ENCODE data around the gene ZNF385A. TPM values are rescaled to one million over a fixed set of nuclear protein-coding genes. Genes with fewer than 3 reads are reported as not detected.

ZNF385A gene
- total and polyA plus RNA-seq, 2 donors (not counting 3 experiments of a cell fraction or from before 2014, with no cell fraction given) = 1.6 to 7.9 TPM

DNA sequence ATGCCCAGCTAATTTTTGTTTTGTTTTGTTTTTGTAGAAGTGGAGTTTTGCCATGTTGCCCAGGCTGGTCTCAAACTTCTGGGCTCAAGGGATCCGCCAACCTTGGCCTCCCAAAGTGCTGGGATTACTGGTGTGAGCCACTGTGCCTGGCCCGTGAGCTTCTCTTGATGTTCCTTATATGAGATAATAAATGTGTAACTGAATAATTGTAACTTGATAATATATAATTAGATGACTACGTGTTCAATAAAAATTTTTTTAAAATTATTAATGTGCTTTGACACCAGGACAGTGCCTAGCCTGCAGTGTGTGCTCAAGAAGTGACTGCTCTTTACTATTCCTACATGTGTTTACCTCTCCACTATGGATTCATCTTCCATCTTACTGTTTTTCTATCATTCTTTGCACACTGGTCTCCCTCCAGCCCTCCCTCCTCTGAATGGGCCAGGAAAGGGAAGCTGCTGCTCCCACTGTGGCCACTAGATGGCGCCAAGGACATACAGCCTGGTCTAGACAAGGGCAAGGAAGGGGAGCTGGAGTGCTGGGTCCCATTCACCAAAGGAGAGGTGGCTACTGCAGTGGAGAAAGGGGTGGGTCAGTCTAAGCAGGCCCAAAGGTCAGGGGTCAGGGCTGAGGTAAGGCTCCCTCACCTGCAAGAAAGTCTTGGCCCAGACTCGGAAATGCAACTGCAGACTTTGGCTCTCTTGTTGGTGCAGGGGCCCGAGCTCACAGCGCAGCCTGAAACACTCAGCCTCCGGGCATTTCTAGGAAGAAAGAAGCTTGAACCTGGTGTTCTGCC, 14.7 kb upstream of the ZNF385A start:
- Histone ChIP-seq H3K9me3 (replicated peaks; ENCODE audit: control insufficient read depth, insufficient read depth, low read length) (no peaks in the 10 kb centered on the region), H3K4me1 (ENCODE audit: control insufficient read depth, extremely low read depth, insufficient read depth, low read length) (no peaks in the 10 kb centered on the region), H4K20me1 (replicated peaks; ENCODE audit: control insufficient read depth, extremely low read depth, insufficient read depth, low read length) (peaks cover 2% of the 10 kb centered on the region), H3K4me2 (ENCODE audit: insufficient read depth, low read length) (no peak overlapping the region), H3K9ac (replicated peaks; ENCODE audit: extremely low read depth, insufficient read depth, low read length) (no peak overlapping the region), H3K36me3 (ENCODE audit: control insufficient read depth in 2 of 2, extremely low read depth in 1 of 2, insufficient read depth in 2 of 2, low read length in 2 of 2) (peaks cover 86 to 88% of the 10 kb centered on the region in 2 experiments), H2AFZ (ENCODE audit: low read depth, low read length) (no peak overlapping the region), H3K27ac (ENCODE audit: insufficient read depth, low read depth, low read length) (no peak overlapping the region), H3K27me3 (ENCODE audit: control insufficient read depth in 2 of 2, insufficient read depth in 2 of 2, low read length in 2 of 2) (no peaks in the 10 kb centered on the region), H3K79me2 (ENCODE audit: control insufficient read depth, insufficient read depth, low read length) (peaks cover 42% of the 10 kb centered on the region), H3K9me1 (replicated peaks; ENCODE audit: control insufficient read depth, extremely low read depth, insufficient read depth, low read length) (no peaks in the 10 kb centered on the region), H3K4me3 (replicated peaks in 1 of 3; ENCODE audit: insufficient read depth in 1 of 3, low read depth in 1 of 3, low read length in 3 of 3) (no peak overlapping the region)
- TF ChIP-seq, protein P1, sequence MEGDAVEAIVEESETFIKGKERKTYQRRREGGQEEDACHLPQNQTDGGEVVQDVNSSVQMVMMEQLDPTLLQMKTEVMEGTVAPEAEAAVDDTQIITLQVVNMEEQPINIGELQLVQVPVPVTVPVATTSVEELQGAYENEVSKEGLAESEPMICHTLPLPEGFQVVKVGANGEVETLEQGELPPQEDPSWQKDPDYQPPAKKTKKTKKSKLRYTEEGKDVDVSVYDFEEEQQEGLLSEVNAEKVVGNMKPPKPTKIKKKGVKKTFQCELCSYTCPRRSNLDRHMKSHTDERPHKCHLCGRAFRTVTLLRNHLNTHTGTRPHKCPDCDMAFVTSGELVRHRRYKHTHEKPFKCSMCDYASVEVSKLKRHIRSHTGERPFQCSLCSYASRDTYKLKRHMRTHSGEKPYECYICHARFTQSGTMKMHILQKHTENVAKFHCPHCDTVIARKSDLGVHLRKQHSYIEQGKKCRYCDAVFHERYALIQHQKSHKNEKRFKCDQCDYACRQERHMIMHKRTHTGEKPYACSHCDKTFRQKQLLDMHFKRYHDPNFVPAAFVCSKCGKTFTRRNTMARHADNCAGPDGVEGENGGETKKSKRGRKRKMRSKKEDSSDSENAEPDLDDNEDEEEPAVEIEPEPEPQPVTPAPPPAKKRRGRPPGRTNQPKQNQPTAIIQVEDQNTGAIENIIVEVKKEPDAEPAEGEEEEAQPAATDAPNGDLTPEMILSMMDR (IDR thresholded peaks at IDR 0.05; ENCODE audit: extremely low read depth in 1 of 2, insufficient read depth in 1 of 2, low read depth in 1 of 2, low read length in 2 of 2) = peak; percentile 94 to 98
- TF ChIP-seq POLR2A (IDR thresholded peaks at IDR 0.05; ENCODE audit: low read depth, low read length) = peak; percentile 58
- peak; percentile 46 for TF ChIP-seq POLR2AphosphoS5 (IDR thresholded peaks at IDR 0.05; ENCODE audit: insufficient read depth, low read depth, low read length)
- no peak for TF ChIP-seq MYC (IDR thresholded peaks at IDR 0.05; ENCODE audit: low read depth, low read length)
- TF ChIP-seq, protein P2, sequence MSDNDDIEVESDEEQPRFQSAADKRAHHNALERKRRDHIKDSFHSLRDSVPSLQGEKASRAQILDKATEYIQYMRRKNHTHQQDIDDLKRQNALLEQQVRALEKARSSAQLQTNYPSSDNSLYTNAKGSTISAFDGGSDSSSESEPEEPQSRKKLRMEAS (IDR thresholded peaks at IDR 0.05; ENCODE audit: insufficient read depth, insufficient read length) = no peak
- FAIRE-seq = peak; percentile 96
- no TSS peak for BruUV-seq (replicated peaks)
- DNase-seq (ENCODE audit: low read depth, low spot score) = peak; percentile 86
- CTCF ChIA-PET = interaction anchor here (0.6 to 12.1 kb wide), 32 partner anchors 9 to 407 kb away, joined by 3 to 517 read pairs (median 4); partner anchors contain the start of genes COPZ1, ITGA5 and PPP1R1A
- intact Hi-C loops (cut with micrococcal nuclease) = loop anchor here (1.0 kb wide), 2 partner anchors 12 to 40 kb away; no protein-coding TSS in a partner anchor
- POLR2A ChIA-PET = interaction anchor here (0.6 to 2.3 kb wide), 7 partner anchors 10 to 40 kb away, joined by 3 to 19 read pairs (median 8); no protein-coding TSS in a partner anchor
- dilution Hi-C loops (cut with MboI; ENCODE audit: extremely low pct_ligation_motif_present, low sequenced_read_pairs) = no loop called here

Data from endothelial cell of umbilical vein (primary cell).